DND-41 (cell line): ENCODE results near the gene PRPH2.

Experiments
- CTCF ChIP-seq: IDR thresholded peaks from 2 replicates; pipeline ENCODE4 v1.5.1; 2012; ENCODE audit warnings: borderline replicate concordance, low read length, moderate library complexity, mild to moderate bottlenecking; ENCODE audit not compliant: poor library complexity, severe bottlenecking; ENCODE audit errors: extremely low read depth
- EZH2 ChIP-seq: IDR thresholded peaks from 3 replicates; pipeline ENCODE4 v1.6.1; 2012; ENCODE audit warnings: borderline replicate concordance, low read depth, mild to moderate bottlenecking, moderate library complexity, low read length, inconsistent platforms; ENCODE audit not compliant: severe bottlenecking

- TF ChIP-seq CTCF (no peak), EZH2 (no peak)
Measured at GRCh38 chr6:42664718-42665117, 57.7 kb downstream of the PRPH2 start.
